AG09309 (cell line): ENCODE results near the gene CSRP3.

Source experiments
- DNase-seq: peaks from one replicate; pipeline ENCODE4 v3.0.0-alpha.2; 2010; ENCODE audit warnings: low read depth
- H3K4me3 ChIP-seq: 2 replicates; pipeline ENCODE4 v1.5.1; 2011; ENCODE audit warnings: mild to moderate bottlenecking, low read depth, low read length, moderate library complexity; ENCODE audit not compliant: control insufficient read depth
- TF ChIP-seq, protein P1 (sequence below): IDR thresholded peaks from 2 replicates; pipeline ENCODE4 v1.5.1; 2011; ENCODE audit warnings: mild to moderate bottlenecking, low read depth, low read length, inconsistent platforms; ENCODE audit not compliant: insufficient read depth, control insufficient read depth; ENCODE audit errors: missing control alignments

Gene CSRP3

DNA sequence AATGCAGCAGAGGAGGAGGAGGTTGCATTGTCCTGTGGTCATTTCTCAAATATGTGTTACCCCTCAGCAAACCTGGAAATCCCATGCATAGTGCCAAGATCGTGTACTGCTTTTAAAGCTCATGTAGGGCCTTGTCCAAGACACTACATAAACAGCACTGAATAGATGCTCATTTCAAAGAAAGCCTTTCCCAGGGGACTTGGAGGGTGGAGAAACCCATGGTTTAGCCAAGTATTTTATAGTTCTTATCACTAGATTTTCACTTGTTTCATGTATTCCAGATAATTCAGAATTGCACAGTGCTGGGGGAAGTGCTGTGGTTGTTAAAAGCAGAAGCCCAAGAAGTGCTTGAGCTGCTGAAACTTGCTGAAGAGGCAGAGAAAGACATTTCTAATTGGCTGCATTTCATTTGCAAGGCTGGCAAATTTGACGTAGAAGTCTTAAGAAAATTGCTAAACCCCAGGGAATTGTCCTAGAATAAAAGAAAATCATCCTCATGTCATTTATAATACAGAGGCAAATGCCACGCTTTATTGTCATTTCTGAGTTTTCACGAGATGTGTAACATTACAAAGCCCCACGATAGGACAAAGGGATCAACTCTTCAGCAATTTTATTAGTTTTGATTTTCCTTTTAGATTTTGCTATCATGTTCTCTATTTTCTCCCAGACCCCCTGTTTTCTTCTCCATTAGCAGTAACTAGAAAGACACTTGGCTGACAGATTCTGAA is 20.1 kb downstream of the CSRP3 start:
- H3K4me3 ChIP-seq, result no peak overlapping the region
- TF ChIP-seq, protein P1, sequence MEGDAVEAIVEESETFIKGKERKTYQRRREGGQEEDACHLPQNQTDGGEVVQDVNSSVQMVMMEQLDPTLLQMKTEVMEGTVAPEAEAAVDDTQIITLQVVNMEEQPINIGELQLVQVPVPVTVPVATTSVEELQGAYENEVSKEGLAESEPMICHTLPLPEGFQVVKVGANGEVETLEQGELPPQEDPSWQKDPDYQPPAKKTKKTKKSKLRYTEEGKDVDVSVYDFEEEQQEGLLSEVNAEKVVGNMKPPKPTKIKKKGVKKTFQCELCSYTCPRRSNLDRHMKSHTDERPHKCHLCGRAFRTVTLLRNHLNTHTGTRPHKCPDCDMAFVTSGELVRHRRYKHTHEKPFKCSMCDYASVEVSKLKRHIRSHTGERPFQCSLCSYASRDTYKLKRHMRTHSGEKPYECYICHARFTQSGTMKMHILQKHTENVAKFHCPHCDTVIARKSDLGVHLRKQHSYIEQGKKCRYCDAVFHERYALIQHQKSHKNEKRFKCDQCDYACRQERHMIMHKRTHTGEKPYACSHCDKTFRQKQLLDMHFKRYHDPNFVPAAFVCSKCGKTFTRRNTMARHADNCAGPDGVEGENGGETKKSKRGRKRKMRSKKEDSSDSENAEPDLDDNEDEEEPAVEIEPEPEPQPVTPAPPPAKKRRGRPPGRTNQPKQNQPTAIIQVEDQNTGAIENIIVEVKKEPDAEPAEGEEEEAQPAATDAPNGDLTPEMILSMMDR, result no peak
- no peak for DNase-seq

DNA sequence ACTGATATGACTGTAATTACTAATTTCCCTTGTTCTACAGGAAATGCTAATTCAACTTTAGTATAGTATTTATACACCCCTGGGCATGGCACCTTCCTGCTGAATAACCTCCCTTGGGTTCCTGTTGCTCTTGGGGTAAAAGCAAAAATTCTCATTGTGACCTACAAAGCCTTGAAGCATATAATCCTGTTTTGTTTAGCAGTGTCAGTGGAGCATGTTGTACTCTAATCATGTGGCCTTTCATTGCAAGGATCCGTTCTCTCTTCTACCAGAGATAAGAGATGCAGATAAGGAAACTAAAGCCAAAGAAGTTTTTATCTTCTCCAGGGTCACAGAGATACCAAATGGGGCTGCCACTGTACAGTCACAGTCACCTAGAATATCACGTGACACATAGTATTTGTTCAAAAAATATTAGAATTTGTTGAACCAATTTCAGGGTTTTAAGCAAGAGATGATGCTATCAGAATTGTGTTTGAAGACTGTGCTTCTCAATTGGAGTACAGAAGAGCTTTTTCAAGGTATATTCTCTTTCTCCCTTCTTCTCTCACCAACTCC is 25.1 kb downstream of the CSRP3 start:
- H3K4me3 ChIP-seq, result no peak overlapping the region
- no peak for DNase-seq
- TF ChIP-seq, protein P1, result no peak

DNA sequence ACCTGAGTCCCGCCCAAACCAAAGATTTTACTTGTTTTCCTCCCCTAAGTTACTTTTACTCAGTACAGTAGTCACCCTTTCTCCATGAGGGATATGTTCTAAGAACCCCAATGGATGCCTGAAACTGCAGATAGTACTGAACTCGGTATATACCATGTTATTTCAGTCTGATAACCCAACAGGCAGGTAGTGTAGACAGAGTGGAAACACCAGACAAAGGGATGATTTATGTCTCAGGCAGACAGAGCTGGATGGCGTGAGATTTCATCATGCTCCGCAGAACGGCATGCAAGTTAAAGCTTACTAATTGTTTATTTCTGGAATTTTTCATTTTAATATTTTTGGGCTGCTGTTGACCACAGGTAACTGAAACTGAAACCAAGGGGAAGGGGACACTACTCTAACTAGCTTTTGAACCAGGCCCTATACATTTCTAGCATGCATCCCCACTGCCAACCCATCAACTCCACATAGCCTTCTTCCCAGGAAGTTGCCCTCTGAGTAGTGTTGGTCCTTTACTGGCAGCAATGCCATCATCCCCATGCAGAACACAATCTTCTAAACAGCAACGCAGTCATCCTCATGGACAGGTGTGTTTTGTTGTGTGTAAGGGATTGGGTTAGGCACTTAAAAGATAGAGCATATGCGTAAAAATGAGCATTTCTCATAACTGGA is 27.7 kb downstream of the CSRP3 start:
- TF ChIP-seq, protein P1, result no peak
- no peak for DNase-seq

GRCh38 chr11:19173004-19173689 is 28.6 kb downstream of the CSRP3 start:
- H3K4me3 ChIP-seq, result no peak overlapping the region
- DNase-seq, result no peak
- TF ChIP-seq, protein P1, result no peak

More for the DNA sequence above, 27.7 kb downstream of the CSRP3 start:
- no peak overlapping the region for H3K4me3 ChIP-seq

GRCh38 chr11:19168090-19168489 is 33.7 kb downstream of the CSRP3 start:
- TF ChIP-seq, protein P1, result no peak
- H3K4me3 ChIP-seq, result no peak overlapping the region
- DNase-seq, result no peak

GRCh38 chr11:19164881-19165280 is 36.9 kb downstream of the CSRP3 start:
- TF ChIP-seq, protein P1, result no peak
- no peak for DNase-seq
- no peak overlapping the region for H3K4me3 ChIP-seq
